ENCODE data around the gene RNF128.

DNA sequence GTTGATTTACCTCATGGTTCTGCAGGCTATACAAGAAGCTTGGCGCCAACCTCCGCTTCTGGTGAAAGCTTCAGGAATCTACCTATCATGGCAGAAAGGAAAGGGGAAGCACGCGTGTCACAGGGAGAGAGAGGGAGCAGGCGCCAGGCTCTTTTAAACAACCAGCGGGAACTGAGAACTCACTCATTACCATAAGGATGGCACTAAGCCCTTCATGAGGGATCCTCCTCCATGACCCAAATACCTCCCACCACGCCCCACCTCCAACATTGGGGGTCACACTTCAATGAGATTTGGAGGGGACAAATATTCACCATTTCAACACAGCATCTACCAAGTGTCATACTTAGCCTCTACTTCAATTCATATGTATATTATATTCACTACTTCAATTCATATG, 57.2 kb downstream of the RNF128 start:
- TF ChIP-seq, protein P1, sequence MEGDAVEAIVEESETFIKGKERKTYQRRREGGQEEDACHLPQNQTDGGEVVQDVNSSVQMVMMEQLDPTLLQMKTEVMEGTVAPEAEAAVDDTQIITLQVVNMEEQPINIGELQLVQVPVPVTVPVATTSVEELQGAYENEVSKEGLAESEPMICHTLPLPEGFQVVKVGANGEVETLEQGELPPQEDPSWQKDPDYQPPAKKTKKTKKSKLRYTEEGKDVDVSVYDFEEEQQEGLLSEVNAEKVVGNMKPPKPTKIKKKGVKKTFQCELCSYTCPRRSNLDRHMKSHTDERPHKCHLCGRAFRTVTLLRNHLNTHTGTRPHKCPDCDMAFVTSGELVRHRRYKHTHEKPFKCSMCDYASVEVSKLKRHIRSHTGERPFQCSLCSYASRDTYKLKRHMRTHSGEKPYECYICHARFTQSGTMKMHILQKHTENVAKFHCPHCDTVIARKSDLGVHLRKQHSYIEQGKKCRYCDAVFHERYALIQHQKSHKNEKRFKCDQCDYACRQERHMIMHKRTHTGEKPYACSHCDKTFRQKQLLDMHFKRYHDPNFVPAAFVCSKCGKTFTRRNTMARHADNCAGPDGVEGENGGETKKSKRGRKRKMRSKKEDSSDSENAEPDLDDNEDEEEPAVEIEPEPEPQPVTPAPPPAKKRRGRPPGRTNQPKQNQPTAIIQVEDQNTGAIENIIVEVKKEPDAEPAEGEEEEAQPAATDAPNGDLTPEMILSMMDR (IDR thresholded peaks at IDR 0.05; ENCODE audit: low read length): no peak
- no peak for TF ChIP-seq EZH2 (IDR thresholded peaks at IDR 0.05; ENCODE audit: borderline replicate concordance, low read length)
